ENCODE results near the gene DECR2. TPM values are rescaled to one million over a fixed set of nuclear protein-coding genes. Genes with fewer than 3 reads are reported as not detected.

The DECR2 gene
- total and polyA plus RNA-seq, 2 of the 13 experiments (the other 11 are each of a cell fraction or from before 2014, with no cell fraction given) = 36.3 to 44.6 TPM

GRCh38 chr16:359871-360697 is 41.6 kb upstream of the DECR2 start (continued):
- peak; percentile 71; the same call in 1 of the 2 replicates for TF ChIP-seq HNF1B (CRISPR knock-in tag; IDR thresholded peaks at IDR 0.05)
- no peak for TF ChIP-seq CHD4 (IDR thresholded peaks at IDR 0.05; ENCODE audit: borderline replicate concordance, low read length)
- TF ChIP-seq PAXIP1 (CRISPR knock-in tag; conservative IDR thresholded peaks at IDR 0.05) = peak; percentile 80
- TF ChIP-seq ZNF619 (CRISPR knock-in tag; IDR thresholded peaks at IDR 0.05) = no peak
- 0 out of 2 replicates have a peak, but pooled peaks have one; percentile 66 for TF ChIP-seq ZNF788 (CRISPR knock-in tag; IDR thresholded peaks at IDR 0.05; ENCODE audit: borderline replicate concordance)
- TF ChIP-seq ZNF160 (CRISPR knock-in tag; IDR thresholded peaks at IDR 0.05) = peak; percentile 46; the same call in 1 of the 2 replicates
- no peak for TF ChIP-seq ZNF550 (CRISPR knock-in tag; IDR thresholded peaks at IDR 0.05; ENCODE audit: borderline replicate concordance)
- TF ChIP-seq ZNF567 (CRISPR knock-in tag; IDR thresholded peaks at IDR 0.05; ENCODE audit: borderline replicate concordance) = peak; percentile 50; the same call in 1 of the 2 replicates
- no peak for TF ChIP-seq SMAD3 (CRISPR knock-in tag; IDR thresholded peaks at IDR 0.05)
- 0 out of 2 replicates have a peak, but pooled peaks have one; percentile 52 for TF ChIP-seq ZNF235 (CRISPR knock-in tag; IDR thresholded peaks at IDR 0.05; ENCODE audit: borderline replicate concordance)
- 0 out of 2 replicates have a peak, but pooled peaks have one; percentile 34 for TF ChIP-seq ZBTB37 (CRISPR knock-in tag; IDR thresholded peaks at IDR 0.05)
- peak; percentile 40 for TF ChIP-seq HNF4A (CRISPR knock-in tag; IDR thresholded peaks at IDR 0.05)
- TF ChIP-seq ZNF414 (CRISPR knock-in tag; IDR thresholded peaks at IDR 0.05) = peak; percentile 65; the same call in 1 of the 2 replicates
- no peak for TF ChIP-seq TCF12 (IDR thresholded peaks at IDR 0.05)
- TF ChIP-seq TCF12 (CRISPR knock-in tag; IDR thresholded peaks at IDR 0.05) = 0 out of 2 replicates have a peak, but pooled peaks have one; percentile 15
- 0 out of 2 replicates have a peak, but pooled peaks have one; percentile 19 for TF ChIP-seq ZNF556 (CRISPR knock-in tag; IDR thresholded peaks at IDR 0.05; ENCODE audit: borderline replicate concordance)
- 0 out of 2 replicates have a peak, but pooled peaks have one; percentile 67 for TF ChIP-seq ZFP41 (CRISPR knock-in tag; IDR thresholded peaks at IDR 0.05; ENCODE audit: borderline replicate concordance)
- TF ChIP-seq NFKB2 (CRISPR knock-in tag; IDR thresholded peaks at IDR 0.05; ENCODE audit: borderline replicate concordance) = peak; percentile 35; the same call in 1 of the 2 replicates
- TF ChIP-seq ZNF446 (CRISPR knock-in tag; IDR thresholded peaks at IDR 0.05) = peak; percentile 76; the same call in 1 of the 2 replicates
- TF ChIP-seq ZFY (CRISPR knock-in tag; IDR thresholded peaks at IDR 0.05) = peak; percentile 58
- TF ChIP-seq PITX1 (CRISPR knock-in tag; IDR thresholded peaks at IDR 0.05) = peak; percentile 91

All from HepG2 (cell line).